ENCODE results near the gene TIAM2.
A peak's percentile ranks its signal among the peaks of the same experiment; 100 is the strongest.

TIAM2 gene

GRCh38 chr6:155064303-155064702, 69.2 kb downstream of the TIAM2 start:
- no peak for DNase-seq (ENCODE audit: low read depth)

DNA sequence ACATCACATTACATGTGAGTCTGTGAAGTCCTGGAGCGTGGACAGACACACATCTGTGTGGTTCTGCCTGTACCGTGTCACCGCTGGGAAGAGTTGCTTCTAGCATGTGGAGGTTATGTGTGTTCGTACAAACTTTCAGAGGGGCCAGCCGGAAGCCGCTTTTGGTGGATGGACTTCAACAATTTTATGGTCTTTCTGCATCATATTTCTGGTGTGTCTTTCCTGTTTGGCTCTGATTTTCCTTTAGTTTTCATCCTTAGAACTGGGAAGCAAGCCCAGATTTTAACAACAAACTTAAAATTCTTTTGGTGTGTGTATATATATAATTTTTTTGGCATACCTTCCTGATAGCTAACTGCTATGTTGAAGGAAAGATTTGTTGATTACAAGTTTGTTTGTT, 71.2 kb downstream of the TIAM2 start:
- peak; percentile 72 for DNase-seq (ENCODE audit: low read depth)

DNA sequence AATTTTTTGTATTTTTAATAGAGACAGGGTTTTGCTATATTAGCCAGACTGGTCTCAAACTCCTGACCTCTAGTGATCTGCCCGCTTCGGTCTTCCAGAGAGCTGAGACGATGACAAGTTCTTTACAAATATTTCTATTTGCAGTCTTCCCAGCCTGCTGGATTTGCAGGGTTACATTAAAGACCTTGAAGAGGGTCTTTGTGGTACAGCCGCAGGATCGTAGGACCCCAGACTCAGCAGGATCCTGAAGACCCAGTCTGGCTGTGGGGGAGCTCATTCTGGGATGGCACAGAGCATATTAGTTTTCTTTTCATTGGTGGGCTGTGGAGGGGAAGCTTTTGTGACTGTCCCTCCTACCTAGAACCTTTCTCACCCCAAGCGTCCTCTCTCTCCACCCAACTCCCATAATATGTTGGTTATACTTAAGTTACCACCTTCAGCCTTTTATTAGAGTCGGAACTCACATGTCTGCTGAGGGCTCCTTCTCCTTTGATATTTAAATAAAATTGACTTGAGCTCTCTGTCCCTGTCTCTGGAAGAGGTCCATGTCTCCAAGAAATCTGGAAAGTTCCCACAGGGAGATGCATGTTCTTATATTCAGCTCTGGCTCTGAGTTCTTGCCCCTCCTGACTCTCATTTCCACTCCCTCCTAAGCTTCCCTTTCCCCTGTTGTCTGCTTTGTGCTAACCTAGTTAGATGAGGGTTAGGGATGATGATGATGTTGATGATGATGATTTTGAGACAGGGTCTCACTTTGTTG, 72.0 kb downstream of the TIAM2 start:
- no peak for DNase-seq (ENCODE audit: low read depth)

- DNase-seq (ENCODE audit: low read depth), result no peak
These were observed 73.0 kb downstream of the TIAM2 start for GRCh38 chr6:155067956-155068615.

DNA sequence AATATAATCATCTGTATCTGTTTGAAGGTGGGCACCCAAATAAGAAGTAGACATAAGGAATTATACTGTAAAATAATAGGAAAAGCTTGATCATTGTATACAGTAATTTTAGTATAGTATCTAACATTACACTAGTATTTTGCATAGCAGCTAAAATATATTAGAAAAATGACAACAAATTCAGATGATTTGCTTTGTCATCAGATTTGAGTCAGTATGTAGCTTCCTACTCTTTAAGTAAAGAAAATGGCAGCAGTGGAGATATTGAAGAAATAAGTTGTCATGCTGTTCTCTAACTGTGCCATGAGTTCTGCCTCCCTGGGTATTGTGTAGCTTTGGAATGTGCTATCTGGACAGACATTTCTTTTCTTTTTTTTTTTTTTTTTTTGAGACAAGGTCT, 74.4 kb downstream of the TIAM2 start:
- no peak for DNase-seq (ENCODE audit: low read depth)

DNA sequence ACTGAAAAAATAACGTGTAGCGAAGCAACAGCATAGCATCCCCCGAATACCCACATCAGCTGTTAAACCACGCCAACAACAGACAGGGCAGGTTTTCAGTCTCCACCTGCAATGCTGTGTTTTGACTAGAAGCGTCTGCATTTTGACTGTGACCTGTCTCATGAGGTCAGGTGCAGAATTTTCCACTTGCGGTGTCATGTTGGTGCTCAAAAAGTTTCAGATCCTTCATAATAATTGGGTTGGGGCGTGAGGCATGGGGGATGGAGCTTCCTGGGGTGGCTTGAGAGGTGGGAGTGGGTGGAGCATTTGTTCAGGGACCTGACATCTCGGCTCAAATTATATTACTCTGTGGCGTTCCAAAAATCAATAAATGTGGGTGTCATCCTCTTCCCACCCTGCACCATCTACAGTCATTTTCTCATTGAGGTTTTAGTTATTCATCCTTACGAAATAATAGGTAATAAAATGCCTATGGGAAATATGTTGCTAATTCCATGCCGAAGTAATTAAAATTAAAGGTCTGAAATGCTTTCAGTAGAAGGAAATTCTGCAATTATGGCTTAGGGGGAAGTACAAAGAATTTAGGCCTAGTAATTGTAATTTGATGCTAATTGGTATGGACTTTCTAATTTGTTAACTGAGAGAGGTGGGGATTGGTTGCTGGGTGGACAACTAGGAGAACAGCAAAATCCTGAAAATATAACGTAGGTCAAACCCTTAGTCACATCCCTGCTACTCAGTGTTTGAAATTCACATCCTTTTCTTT, 81.0 kb downstream of the TIAM2 start:
- no peak for DNase-seq (ENCODE audit: low read depth)

DNA sequence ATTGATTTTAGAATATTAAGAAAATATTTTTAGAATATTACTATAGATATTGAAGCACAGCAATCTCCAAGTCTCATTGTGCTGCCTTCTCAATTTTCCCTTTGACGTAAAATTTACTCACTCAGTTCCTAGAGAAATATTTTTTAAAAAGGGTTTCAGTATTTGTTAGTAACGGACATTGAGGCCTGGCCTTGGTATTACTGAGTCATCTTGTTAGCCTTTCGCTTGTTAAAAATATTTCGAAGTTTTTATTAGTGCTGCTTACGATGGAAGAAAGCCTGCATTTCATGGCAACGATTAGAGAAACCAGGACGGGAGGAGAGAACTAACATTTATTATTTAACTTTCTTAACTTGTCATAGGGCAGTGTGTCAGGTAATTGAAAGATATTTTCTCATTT, 82.2 kb downstream of the TIAM2 start:
- no peak for DNase-seq (ENCODE audit: low read depth)

- no peak for DNase-seq (ENCODE audit: low read depth)
These were observed 82.7 kb downstream of the TIAM2 start for GRCh38 chr6:155077784-155078183.

DNA sequence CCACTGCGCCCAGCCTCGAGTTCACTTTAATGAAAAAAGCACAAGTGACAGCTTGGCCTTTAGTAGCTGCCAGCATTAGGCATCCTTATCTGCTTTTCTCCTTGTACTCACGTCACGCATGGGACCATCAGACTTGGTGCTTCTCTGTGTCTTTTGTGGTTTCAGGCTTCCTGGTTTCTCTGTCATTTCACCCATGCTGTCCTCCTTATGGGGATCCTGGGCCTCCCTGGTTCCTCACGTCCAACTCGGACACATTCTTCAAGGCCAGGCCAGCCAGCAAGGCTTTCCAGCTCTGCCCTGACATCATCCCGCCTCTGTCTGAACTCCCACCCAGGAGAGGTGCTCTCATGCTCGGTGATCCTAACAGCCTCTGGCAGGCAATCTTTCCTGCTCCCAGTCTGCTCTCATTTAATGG, 83.2 kb downstream of the TIAM2 start:
- DNase-seq (ENCODE audit: low read depth), result no peak

GRCh38 chr6:155079985-155080452, 84.9 kb downstream of the TIAM2 start:
- DNase-seq (ENCODE audit: low read depth), result no peak

DNA sequence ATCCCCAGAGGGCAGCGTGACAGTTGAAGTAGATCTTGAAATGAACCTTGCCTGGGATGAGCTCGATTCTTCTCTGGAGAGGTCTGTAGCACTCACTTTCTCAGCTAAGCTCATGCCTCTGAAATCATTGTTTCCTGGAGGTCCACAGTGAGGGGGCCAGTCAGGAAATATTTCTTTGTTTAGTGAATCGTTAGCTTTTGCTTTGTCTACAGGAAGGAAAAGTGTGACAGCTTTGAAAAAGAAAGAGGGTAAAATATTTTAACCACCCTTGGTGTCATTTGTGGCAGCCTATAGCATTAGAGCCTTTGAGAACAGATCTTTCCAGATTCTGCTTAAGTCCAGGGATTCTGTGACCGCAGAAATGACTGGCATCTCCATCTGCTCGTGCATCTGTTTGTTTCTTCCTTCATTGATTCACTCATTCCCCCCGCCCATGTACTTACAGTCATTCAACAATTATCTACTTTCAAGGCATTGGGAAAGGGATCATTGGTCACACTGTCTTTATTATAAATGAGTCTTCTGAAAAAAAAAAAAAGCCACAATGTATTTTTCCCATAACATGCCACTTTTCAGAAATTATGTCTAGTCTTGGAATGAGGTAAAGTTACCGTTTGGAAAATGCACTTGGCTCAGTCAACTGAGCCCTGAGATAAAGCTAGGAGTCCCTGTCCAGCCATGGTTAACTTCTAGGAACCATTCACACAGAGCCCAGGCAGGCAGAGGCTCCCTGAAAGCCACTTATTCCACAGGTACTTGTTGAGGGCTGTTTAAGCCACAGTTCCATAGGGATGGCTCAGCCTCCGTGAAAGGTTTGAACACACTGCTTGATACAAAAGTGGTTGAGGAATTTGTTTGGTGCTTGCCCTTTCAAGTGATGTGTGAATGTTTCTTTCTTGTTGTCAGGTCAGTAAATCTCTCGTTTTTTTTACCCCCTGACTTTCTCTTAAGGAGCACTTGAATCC, 86.0 kb downstream of the TIAM2 start:
- DNase-seq (ENCODE audit: low read depth), result no peak

DNA sequence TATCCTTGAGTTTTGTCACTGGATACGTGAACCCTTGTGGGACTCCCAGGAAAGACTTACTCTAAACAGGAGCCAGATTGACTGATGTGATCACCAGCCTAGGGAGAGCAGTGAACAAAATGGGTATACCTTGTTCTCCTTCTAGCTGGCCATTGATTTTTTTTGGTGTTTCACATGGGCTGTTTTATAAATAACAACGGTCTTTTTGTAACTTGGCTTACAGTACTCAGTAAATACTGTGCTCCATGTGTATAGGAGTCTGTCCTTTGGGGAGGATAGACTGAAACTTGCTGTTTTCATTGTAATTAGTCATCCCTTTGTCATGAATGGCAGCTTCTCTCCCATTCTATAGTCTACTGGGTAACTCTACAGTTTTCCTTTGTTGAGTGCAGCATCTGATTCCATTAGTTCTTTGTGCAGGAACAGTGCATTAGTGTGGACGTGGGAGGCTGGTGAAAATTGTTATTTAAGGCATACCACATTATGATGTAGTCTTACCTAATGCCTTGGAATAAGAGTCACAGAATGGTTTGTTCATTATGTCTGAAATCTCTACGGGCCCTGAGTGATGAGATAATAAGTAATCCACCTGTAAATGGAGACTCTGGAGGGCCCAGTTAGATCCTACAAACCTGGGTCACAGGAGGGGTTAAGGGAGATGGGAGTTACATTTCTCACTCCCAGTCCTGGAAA, 89.5 kb downstream of the TIAM2 start:
- DNase-seq (ENCODE audit: low read depth), result no peak

DNA sequence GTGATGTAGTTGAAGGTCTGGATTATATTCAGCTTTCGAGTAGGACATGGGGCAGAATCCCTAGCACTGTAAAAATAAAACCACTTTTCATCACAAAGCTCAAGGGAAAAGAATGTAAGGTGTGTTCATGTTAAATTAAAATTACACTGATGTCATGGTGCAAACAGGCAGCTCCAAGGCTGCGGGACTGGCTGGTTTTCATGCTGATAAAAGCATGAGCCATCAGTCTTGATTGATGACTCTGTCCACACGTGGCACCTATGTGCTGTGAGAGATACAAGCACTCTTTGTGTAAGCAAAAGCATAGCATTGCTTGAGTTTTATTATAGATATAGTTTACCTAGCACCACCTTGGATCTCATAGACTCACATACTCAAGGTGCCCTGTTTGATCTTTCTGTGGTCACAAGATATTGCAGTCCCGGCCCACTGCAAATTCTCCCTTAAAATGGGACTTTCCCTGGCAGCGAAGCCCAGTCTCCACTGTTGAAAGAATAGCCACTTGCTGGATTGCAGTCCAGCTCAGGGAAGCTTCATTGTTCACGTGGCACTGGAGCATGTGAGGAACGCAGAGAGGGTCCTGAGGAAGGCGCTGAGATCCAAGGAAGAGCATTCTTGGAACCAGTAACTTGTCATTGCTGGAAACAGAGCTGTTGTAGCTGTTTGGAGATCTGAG, 90.6 kb downstream of the TIAM2 start:
- DNase-seq (ENCODE audit: low read depth), result no peak

DNA sequence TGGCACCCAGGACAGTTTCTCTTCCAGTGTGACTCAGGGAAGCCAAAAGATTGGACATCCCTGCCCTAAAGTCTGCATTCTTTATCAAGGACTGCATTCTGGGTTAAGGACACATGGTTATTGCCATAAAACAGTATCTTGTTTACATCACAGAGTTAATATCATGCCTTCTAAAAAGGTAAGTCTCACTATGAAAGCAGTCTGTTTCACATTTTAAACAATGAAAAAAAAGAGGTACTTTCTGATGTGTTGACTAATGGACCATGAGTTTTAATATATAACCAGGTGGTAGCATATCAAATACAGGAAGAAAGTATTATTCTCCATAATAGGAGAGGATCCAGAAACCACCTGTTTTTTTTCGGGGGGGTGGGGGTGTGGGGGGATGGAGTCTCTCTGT, 93.7 kb downstream of the TIAM2 start:
- no peak for DNase-seq (ENCODE audit: low read depth)

- DNase-seq (ENCODE audit: low read depth), result no peak
These were observed 94.6 kb downstream of the TIAM2 start for GRCh38 chr6:155089746-155090145.

DNA sequence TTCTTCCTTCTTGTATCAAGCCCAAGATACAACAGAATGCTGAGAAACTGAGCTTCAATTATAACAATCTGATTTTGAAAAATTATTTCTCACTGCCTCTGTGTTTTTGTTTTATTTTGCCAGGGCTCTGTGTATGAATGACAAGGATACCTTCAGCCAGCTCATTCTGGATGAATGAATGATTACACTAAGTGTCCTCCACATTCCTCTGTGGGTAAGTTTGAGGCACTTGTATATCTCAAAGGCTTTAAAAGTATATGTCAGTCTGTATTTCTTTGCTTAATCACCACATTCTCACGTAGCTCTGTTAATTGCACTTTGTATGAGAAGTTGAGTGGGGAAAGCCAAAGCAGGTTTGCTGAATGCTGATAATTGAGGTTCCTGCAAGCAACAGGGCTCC, 95.1 kb downstream of the TIAM2 start:
- DNase-seq (ENCODE audit: low read depth), result no peak

- DNase-seq (ENCODE audit: low read depth), result no peak
These were observed 96.6 kb downstream of the TIAM2 start for GRCh38 chr6:155091756-155092155.

DNA sequence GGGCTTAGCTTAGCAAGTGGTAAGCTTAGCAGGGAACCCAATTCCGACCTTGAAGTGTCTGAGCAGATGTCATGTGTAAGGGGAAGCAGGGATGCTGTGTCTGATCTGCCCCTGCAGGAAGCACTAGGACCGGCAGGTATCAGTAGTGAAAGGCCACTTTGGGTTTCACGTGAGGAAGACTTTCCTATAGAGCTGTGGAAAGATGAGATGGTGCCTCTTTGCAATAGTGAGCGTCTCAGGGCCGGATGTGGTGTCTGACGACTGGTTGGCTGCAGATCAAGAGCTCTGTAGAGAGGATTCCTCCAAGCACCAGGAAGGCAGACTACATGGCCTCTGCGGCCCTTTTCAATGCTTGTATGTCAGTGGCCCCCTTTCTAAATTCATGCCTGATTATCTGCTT, 98.3 kb downstream of the TIAM2 start:
- DNase-seq (ENCODE audit: low read depth), result no peak

DNA sequence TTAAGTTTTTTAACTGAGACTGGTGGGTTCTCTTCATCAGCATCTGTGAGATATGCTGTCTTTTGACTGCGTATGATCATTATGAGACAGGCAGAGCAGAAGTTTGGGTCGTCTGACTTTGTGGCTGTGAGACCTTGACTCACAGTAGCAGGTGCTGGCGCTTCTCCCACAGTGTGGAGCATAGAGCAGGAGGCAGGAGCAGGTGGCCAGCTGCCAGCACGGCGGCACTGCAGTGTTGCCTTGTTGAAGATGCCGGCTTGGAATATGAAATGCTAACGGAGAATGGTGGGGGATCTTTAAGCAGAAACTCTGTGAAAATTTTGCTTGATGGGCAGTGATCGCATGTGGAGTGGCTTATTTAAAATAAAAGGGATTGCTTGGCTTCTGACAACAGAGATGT, 105.0 kb downstream of the TIAM2 start:
- no peak for DNase-seq (ENCODE audit: low read depth)

DNA sequence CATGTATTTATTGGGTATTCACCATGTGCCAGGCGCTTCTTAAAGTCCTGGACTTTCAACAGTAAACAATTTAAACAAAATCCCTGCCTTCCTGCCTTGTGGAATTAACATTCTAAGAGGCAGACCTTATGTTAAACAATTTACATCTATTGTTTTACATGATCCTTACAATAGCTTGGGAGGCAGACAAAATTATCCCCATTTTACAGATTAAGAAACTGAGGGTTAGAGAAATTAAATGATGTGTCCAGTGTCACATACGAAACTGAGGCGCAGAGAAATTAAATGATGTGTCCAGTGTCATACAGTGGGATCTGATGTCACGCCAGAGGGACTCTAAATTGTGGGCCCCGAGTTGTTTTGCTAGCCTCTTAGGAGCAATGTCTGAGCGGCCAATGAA, 105.5 kb downstream of the TIAM2 start:
- DNase-seq (ENCODE audit: low read depth), result no peak
